HCEC 1CT (cell line): Measurements from ENCODE around the gene ABR.
A peak's percentile ranks its signal among the peaks of the same experiment; 100 is the strongest.
"Not testable (repeated sequence)": the region's sequence is repeated elsewhere in the genome, so short reads cannot be mapped to it uniquely, and the experiment has no call there.

Experiments
- DNase-seq: peaks from one replicate; pipeline ENCODE4 v3.0.0-alpha.2; 2017

The ABR gene

DNA sequence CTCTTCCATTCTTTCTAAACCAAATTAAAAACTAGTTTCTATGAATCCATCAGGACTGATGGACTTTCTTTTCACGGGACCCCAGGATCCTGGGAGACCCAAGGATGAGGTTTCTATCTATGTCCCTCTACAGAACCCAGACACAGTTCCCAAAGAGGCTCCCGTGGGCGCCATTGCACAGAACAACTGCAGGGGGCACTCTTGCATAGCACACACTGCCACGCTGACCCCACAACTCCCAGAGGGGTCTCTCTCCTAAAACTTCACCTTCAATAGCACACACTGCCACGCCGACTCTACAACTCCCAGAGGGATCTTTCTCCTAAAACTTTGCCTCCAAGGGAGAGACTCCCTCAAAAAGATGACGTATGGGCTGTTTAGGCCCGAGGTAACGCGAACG is 9.0 kb downstream of the ABR start:
- DNase-seq = no peak

- no peak for DNase-seq
Measured at GRCh38 chr17:1169929-1170312, 9.9 kb downstream of the ABR start.

DNA sequence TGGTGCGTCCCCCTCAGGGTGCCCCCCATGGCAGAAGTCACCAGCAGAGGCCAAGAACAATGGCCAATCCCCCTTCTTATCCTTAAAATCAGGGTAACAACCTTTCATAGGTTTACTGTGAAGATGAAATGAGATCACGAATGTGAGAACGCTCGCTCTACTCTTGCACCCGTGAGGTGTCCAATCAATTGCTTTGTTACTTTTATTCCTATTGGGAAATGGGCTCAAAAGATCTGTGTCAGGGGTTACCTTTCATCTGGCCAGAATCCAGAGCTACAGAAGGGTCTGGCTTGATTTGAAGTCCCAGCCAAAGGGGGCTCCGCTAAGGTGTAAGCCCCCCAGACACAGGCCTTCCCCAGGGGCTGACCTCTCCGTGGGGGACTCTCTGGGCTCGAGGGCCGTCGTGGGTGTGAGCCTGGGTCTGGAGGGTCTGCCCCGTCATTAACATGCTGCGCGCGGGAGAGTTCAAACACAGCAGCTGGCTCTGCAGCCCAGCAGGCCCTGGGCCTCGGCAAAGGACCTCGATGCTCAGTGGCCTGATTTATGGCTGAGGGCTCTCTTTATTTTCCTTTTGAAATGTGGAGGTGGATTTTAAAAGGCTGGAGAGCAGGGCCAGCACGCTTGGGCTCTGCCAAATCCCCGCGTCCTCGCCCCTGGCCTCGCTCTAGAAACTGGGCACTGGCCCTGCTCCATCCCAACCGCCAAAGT is 10.4 kb downstream of the ABR start:
- DNase-seq = no peak

DNA sequence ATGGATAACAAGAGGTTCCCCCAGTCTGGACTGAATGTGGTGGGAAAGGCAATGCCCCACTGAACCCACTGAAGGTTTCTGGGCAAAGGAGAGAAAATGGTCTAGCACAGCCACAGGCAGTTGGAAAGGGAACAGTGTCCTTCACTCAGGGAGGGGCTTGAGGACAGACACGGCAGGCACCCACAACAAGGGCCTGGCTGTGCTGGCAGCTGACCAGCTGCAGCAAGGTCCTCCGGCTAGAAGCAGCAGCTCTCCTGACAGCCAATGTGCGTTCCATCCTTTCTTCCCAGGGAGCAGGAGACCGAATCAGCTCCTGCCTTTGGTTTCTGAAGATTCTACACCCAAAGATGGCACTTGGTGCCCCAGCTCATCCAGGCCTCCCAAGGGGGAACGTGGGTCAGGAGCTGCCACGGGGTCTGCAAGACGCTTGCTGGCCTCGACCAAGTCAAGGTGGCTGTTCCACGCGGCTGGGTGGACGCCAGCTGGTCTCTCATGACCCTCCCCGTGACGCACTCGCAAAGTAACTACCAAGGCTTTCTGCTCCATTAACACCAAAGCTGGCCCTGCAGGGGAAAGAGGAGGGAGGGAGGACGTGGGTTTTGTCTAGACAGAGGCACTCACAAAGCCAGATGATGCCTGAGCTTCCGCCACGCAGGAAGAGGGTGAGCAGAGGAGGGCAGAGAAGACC is 11.1 kb downstream of the ABR start:
- no peak for DNase-seq

- no peak for DNase-seq
Measured at GRCh38 chr17:1166276-1166675, 13.5 kb downstream of the ABR start.

DNA sequence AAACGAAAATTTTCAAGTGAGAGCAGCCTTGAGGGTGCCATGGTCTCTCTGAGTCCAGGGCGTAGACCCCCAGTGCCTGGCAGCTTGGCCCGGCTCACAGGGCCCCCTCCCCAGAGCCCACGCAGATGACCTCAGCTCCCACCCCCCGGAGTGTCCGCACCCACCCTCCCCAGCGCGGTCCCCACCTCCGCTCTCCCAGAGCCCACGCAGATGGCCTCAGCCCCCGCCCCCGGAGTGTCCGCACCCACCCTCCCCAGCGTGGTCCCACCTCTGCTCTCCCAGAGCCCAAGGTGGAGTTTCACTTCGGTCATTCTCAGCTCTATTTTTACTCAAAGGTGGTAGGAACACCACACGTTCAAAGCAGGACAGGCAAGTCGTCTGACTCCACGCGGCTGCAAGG is 13.9 kb downstream of the ABR start:
- no peak for DNase-seq

DNA sequence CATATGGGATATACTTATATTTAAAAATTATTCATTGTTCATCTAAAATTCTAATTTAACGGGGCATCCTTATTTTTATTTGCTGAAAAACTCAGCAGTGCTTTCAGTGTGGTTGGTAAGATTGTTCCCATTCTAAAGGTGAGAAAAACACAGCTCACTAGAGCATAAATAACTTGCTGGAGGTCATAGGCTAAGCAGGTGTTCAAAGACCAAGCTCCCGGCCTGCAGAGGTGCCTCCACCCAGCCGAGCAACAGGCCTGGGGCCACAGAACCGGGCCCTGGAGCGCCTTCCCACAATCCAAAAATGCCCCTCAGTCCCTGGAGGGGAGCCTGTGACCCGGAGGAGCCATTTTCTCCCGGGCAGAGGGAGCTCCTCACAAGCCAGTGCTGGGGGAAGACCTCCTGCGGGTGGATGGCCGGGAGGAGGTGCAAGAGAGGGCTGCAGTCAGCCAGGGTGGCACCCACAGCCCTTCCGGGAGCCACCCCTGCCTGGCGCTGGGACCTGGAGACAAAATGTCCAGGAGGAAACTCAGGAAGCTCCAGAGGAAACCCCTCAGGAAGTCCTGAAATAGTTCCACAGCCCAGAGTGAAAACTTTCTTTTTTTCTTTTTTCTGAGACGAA is 14.7 kb downstream of the ABR start:
- no peak for DNase-seq

- DNase-seq = no peak
Measured at GRCh38 chr17:1162116-1162855, 17.5 kb downstream of the ABR start.

- no peak for DNase-seq
Measured at GRCh38 chr17:1160591-1161390, 19.0 kb downstream of the ABR start.

- DNase-seq = no peak
Measured at GRCh38 chr17:1159431-1160180, 20.2 kb downstream of the ABR start.

DNA sequence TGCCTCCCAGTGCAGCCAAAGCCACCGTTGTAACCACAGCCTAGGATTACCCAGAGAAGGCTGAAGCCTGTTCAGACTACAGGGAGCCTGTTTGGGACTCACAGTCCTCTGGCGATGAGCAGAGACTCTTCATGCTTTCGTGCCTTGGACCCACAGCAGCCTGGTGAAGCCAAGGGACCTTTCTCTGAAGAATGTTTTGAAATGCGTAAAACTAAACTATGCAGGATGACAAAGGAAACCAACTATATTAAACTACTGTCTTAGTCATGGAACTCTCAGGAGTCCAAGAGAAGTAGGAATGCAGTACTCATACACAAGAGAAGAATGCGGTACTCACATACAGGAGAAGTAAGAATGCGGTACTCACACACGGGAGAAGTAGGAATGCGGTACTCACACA is 20.9 kb downstream of the ABR start:
- DNase-seq = no peak

GRCh38 chr17:1156864-1157263 is 22.9 kb downstream of the ABR start:
- DNase-seq = no peak

GRCh38 chr17:1154704-1155103 is 25.1 kb downstream of the ABR start:
- no peak for DNase-seq

GRCh38 chr17:1153795-1154546 is 25.8 kb downstream of the ABR start:
- peak; percentile 26 for DNase-seq

DNA sequence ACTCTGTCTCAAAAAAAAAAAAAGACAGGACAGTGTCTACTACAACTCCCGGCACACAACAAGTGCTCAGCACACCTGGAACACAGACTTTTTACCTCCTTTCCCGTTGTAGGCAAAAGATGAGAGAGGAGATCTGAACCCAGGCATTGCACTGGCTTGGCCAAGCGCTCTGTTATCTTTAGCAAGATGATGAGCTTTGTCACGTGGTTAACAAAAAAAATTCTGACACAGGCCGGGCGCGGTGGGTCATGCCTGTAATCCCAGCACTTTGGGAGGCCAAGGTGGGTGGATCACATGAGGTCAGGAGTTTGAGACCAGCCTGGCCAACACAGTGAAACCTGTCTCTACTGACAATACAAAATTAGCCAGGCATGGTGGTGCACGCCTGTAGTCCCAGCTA is 27.2 kb downstream of the ABR start:
- not testable (repeated sequence) for DNase-seq

- no peak for DNase-seq
Measured at GRCh38 chr17:1150863-1151600, 28.7 kb downstream of the ABR start.

GRCh38 chr17:1149869-1150268 is 29.9 kb downstream of the ABR start:
- DNase-seq = no peak

- no peak for DNase-seq
Measured at GRCh38 chr17:1147664-1148063, 32.1 kb downstream of the ABR start.

DNA sequence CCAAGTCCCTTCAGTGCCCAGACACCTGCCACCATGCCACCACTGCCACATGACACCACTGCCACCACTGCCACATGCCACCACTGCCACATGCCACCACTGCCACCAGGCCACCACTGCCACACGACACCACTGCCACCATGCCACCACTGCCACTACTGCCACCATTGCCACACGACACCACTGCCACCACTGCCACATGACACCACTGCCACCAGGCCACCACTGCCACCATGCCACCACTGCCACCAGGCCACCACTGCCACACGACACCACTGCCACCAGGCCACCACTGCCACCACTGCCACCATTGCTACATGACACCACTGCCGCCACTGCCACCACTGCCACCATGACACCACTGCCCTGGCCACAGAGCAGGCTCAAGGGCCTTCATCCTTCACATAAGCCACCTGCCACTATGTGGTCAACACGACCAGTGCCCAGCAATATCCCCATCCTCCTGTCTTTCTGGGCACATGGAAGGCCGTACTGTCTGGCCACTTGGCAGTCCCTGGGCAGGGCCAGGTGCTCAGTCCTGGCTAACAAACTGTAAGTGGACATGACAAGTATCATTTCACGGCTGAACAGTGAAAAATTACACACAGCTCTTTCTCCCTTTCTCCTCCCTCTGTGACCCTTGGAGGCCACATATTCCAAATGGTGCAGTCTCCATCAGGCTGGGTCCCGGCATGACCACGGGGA is 33.1 kb downstream of the ABR start:
- no peak for DNase-seq
